ENCODE measurements around the gene SNED1.

Gene SNED1

GRCh38 chr2:241081643-241082340 lies 83.4 kb downstream of the SNED1 start:
- Histone ChIP-seq H3K27ac (ENCODE audit: low read depth, low read length) (no peak overlapping the region), H2BK120ac (ENCODE audit: low read depth, low read length) (no peak overlapping the region), H3K56ac (ENCODE audit: low read length) (no peak overlapping the region), H3K18ac (ENCODE audit: low read length) (no peak overlapping the region), H3K79me2 (ENCODE audit: control insufficient read depth, insufficient read depth, low read length) (no peaks in the 10 kb centered on the region), H2BK5ac (ENCODE audit: low read length) (no peak overlapping the region), H3K36me3 (ENCODE audit: control insufficient read depth, insufficient read depth, low read length) (no peaks in the 10 kb centered on the region), H4K5ac (ENCODE audit: low read length) (no peak overlapping the region), H3K4me2 (ENCODE audit: low read length) (no peak overlapping the region), H3K9ac (ENCODE audit: low read length) (no peak overlapping the region), H3K23ac (ENCODE audit: low read length) (no peak overlapping the region), H3K4ac (ENCODE audit: low read depth, low read length) (no peak overlapping the region), H4K8ac (ENCODE audit: low read depth, low read length) (no peak overlapping the region), H3K4me3 (ENCODE audit: low read length) (no peak overlapping the region), H2AK5ac (ENCODE audit: low read length) (no peak overlapping the region), H3K79me1 (ENCODE audit: low read length) (no peaks in the 10 kb centered on the region), H3K4me1 (ENCODE audit: control insufficient read depth, low read depth, low read length) (no peaks in the 10 kb centered on the region), H2BK15ac (replicated peaks; ENCODE audit: low read depth) (no peak overlapping the region), H3K27me3 (ENCODE audit: insufficient read depth, low read length, poor library complexity) (no peaks in the 10 kb centered on the region)
- no peak for DNase-seq
- no CpG with 5 or more reads among the region's 28 CpGs for WGBS (ENCODE audit: extremely low coverage, insufficient coverage, low lambda C conversion rate)

DNA sequence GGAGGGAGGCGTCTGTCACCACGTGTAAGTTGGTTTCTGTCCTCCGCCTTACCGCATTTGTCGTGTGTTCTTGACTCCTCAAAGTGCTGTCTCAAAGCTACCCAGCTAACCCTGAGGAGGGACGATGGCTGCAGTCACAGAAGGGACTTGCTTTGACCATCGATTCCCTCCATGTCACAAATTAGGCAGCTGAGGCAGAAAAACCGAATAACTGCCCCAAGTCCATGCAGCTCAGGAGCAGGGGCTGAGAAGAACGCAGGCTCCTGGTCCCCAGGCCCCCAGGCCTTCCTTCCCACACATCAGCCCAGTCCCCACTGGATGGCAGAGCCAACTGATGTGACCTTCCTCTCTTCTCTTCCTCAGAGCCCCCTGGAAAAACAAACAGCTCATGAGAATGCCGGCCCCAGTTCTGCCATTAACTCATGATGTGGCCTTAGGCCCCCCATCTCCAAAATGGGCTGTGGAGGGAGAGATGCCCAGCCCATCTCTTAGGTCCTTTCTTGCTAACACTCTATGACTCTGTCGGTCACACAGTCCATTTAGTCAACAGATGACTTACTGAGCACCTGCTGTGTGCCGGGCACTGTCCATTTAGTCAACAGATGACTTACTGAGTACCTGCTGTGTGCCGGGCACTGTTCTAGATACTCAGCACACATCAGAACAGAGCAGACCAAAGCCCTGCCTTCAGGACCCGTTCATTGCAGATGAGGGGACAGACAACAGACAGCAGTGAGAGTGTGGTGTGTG lies 84.1 kb downstream of the SNED1 start:
- no peak for DNase-seq
- no peak overlapping the region for H3K56ac ChIP-seq (ENCODE audit: low read length)
- no peak overlapping the region for H3K18ac ChIP-seq (ENCODE audit: low read length)
- no peak overlapping the region for H3K9ac ChIP-seq (ENCODE audit: low read length)
- H3K4ac ChIP-seq (ENCODE audit: low read depth, low read length): no peak overlapping the region
- no peak overlapping the region for H2BK120ac ChIP-seq (ENCODE audit: low read depth, low read length)
- H3K4me3 ChIP-seq (ENCODE audit: low read length): no peak overlapping the region
- H2AK5ac ChIP-seq (ENCODE audit: low read length): no peak overlapping the region
- H4K8ac ChIP-seq (ENCODE audit: low read depth, low read length): no peak overlapping the region
- no peak overlapping the region for H4K5ac ChIP-seq (ENCODE audit: low read length)
- no peaks in the 10 kb centered on the region for H3K79me1 ChIP-seq (ENCODE audit: low read length)
- WGBS (ENCODE audit: extremely low coverage, insufficient coverage, low lambda C conversion rate): no CpG with 5 or more reads among the region's 14 CpGs
- no peaks in the 10 kb centered on the region for H3K4me1 ChIP-seq (ENCODE audit: control insufficient read depth, low read depth, low read length)
- no peak overlapping the region for H2BK5ac ChIP-seq (ENCODE audit: low read length)
- no peak overlapping the region for H3K27ac ChIP-seq (ENCODE audit: low read depth, low read length)
- no peak overlapping the region for H3K4me2 ChIP-seq (ENCODE audit: low read length)
- no peak overlapping the region for H3K23ac ChIP-seq (ENCODE audit: low read length)
- H3K36me3 ChIP-seq (ENCODE audit: control insufficient read depth, insufficient read depth, low read length): no peaks in the 10 kb centered on the region
- H3K79me2 ChIP-seq (ENCODE audit: control insufficient read depth, insufficient read depth, low read length): no peaks in the 10 kb centered on the region
- no peak overlapping the region for H2BK15ac ChIP-seq (replicated peaks; ENCODE audit: low read depth)
- H3K27me3 ChIP-seq (ENCODE audit: insufficient read depth, low read length, poor library complexity): no peaks in the 10 kb centered on the region

GRCh38 chr2:241083091-241083415 lies 84.6 kb downstream of the SNED1 start:
- Histone ChIP-seq H4K5ac (ENCODE audit: low read length) (no peak overlapping the region), H3K79me1 (ENCODE audit: low read length) (no peaks in the 10 kb centered on the region), H4K8ac (ENCODE audit: low read depth, low read length) (no peak overlapping the region), H3K36me3 (ENCODE audit: control insufficient read depth, insufficient read depth, low read length) (peaks cover 2% of the 10 kb centered on the region), H3K4me1 (ENCODE audit: control insufficient read depth, low read depth, low read length) (no peaks in the 10 kb centered on the region), H2BK15ac (replicated peaks; ENCODE audit: low read depth) (no peak overlapping the region), H3K27ac (ENCODE audit: low read depth, low read length) (no peak overlapping the region), H3K4me3 (ENCODE audit: low read length) (no peak overlapping the region), H2BK120ac (ENCODE audit: low read depth, low read length) (no peak overlapping the region), H3K4me2 (ENCODE audit: low read length) (no peak overlapping the region), H3K4ac (ENCODE audit: low read depth, low read length) (no peak overlapping the region), H3K79me2 (ENCODE audit: control insufficient read depth, insufficient read depth, low read length) (no peaks in the 10 kb centered on the region), H2BK5ac (ENCODE audit: low read length) (no peak overlapping the region), H3K23ac (ENCODE audit: low read length) (no peak overlapping the region), H3K56ac (ENCODE audit: low read length) (no peak overlapping the region), H3K18ac (ENCODE audit: low read length) (no peak overlapping the region), H3K9ac (ENCODE audit: low read length) (no peak overlapping the region), H2AK5ac (ENCODE audit: low read length) (no peak overlapping the region), H3K27me3 (ENCODE audit: insufficient read depth, low read length, poor library complexity) (no peaks in the 10 kb centered on the region)
- WGBS (ENCODE audit: extremely low coverage, insufficient coverage, low lambda C conversion rate): no CpG with 5 or more reads among the region's 5 CpGs
- DNase-seq: no peak

- no peaks in the 10 kb centered on the region for H3K79me2 ChIP-seq (ENCODE audit: control insufficient read depth, insufficient read depth, low read length)
- DNase-seq: no peak
- H3K4me3 ChIP-seq (ENCODE audit: low read length): no peak overlapping the region
- no peak overlapping the region for H4K5ac ChIP-seq (ENCODE audit: low read length)
- H2BK5ac ChIP-seq (ENCODE audit: low read length): no peak overlapping the region
- peaks cover 4% of the 10 kb centered on the region for H3K36me3 ChIP-seq (ENCODE audit: control insufficient read depth, insufficient read depth, low read length)
- no peaks in the 10 kb centered on the region for H3K4me1 ChIP-seq (ENCODE audit: control insufficient read depth, low read depth, low read length)
- WGBS (ENCODE audit: extremely low coverage, insufficient coverage, low lambda C conversion rate): no CpG with 5 or more reads among the region's 4 CpGs
- no peak overlapping the region for H2AK5ac ChIP-seq (ENCODE audit: low read length)
- H2BK15ac ChIP-seq (replicated peaks; ENCODE audit: low read depth): no peak overlapping the region
- H3K79me1 ChIP-seq (ENCODE audit: low read length): no peaks in the 10 kb centered on the region
- no peak overlapping the region for H2BK120ac ChIP-seq (ENCODE audit: low read depth, low read length)
- no peak overlapping the region for H3K4me2 ChIP-seq (ENCODE audit: low read length)
- H3K23ac ChIP-seq (ENCODE audit: low read length): no peak overlapping the region
- H3K4ac ChIP-seq (ENCODE audit: low read depth, low read length): no peak overlapping the region
- H3K56ac ChIP-seq (ENCODE audit: low read length): no peak overlapping the region
- H3K18ac ChIP-seq (ENCODE audit: low read length): no peak overlapping the region
- no peak overlapping the region for H3K9ac ChIP-seq (ENCODE audit: low read length)
- H3K27ac ChIP-seq (ENCODE audit: low read depth, low read length): no peak overlapping the region
- no peak overlapping the region for H4K8ac ChIP-seq (ENCODE audit: low read depth, low read length)
- H3K27me3 ChIP-seq (ENCODE audit: insufficient read depth, low read length, poor library complexity): no peaks in the 10 kb centered on the region
These were observed 86.5 kb downstream of the SNED1 start for GRCh38 chr2:241084856-241085444.

DNA sequence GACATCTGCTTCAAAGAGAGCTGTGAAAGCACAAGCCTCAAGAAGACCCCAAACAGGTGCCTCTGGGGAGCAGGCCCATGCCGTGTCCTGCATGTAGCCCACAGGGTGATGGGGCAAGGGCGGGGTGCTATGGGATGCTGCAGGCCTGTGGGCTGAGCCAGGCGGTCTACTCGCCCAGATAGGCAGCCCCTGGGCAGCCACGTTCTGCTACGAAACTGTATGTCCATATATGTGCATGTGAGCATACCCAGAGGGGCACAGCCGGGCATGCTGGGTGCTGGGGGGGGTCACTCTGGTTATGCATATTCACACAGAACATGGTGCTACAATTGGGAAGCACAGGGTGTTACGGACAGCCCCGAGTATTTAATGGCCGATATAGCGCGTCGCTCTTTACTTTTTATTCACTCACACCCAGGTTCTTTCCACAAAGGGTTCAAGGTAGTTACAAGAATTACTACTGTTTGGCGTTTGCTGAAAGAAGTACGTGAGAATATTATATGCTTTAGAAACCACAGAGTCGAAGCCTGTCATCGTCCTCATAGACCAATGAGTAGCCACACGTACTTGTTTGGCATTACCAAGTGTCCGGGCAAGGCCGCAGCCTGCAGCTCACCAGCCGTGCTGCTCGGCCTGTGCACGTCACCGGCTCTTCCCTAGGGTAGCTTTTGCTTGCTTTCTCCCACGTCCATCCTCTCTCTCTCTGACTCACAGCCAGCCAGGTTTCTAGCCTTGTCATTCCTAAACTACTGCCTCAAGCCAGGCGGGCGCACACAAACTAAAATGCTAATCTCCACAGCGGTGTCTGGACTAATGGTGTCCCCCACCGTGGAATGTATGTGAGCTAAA lies 89.2 kb downstream of the SNED1 start:
- Histone ChIP-seq H3K36me3 (ENCODE audit: control insufficient read depth, insufficient read depth, low read length) (peaks cover 4% of the 10 kb centered on the region), H2BK5ac (ENCODE audit: low read length) (no peak overlapping the region), H3K27ac (ENCODE audit: low read depth, low read length) (no peak overlapping the region), H2BK120ac (ENCODE audit: low read depth, low read length) (no peak overlapping the region), H4K5ac (ENCODE audit: low read length) (no peak overlapping the region), H3K56ac (ENCODE audit: low read length) (no peak overlapping the region), H3K23ac (ENCODE audit: low read length) (no peak overlapping the region), H2BK15ac (replicated peaks; ENCODE audit: low read depth) (no peak overlapping the region), H3K4me2 (ENCODE audit: low read length) (no peak overlapping the region), H3K4ac (ENCODE audit: low read depth, low read length) (no peak overlapping the region), H3K18ac (ENCODE audit: low read length) (no peak overlapping the region), H3K9ac (ENCODE audit: low read length) (no peak overlapping the region), H3K27me3 (ENCODE audit: insufficient read depth, low read length, poor library complexity) (no peaks in the 10 kb centered on the region), H3K4me1 (ENCODE audit: control insufficient read depth, low read depth, low read length) (no peaks in the 10 kb centered on the region), H3K79me2 (ENCODE audit: control insufficient read depth, insufficient read depth, low read length) (no peaks in the 10 kb centered on the region), H3K79me1 (ENCODE audit: low read length) (no peaks in the 10 kb centered on the region), H2AK5ac (ENCODE audit: low read length) (no peak overlapping the region), H4K8ac (ENCODE audit: low read depth, low read length) (no peak overlapping the region), H3K4me3 (ENCODE audit: low read length) (no peak overlapping the region)
- no CpG with 5 or more reads among the region's 29 CpGs for WGBS (ENCODE audit: extremely low coverage, insufficient coverage, low lambda C conversion rate)
- no peak for DNase-seq
